Lower lobe of right lung (tissue), 2 donors: ENCODE results near the gene TMEM9B. TPM values are rescaled to one million over a fixed set of nuclear protein-coding genes. Genes with fewer than 3 reads are reported as not detected.

Experiments used
- ATAC-seq, 2 donors: fragments of 200-7000 bp; cut with Tn5 transposase; one replicate each; pipeline ENCODE4 v1.9.1; 2020 to 2022; ENCODE audit warnings: mild to moderate bottlenecking in 2 of 2, moderate library complexity in 2 of 2
- DNase-seq: peaks from one replicate; pipeline ENCODE4 v3.0.0-alpha.2; 2020
- H3K27ac ChIP-seq: fragments of 200-600 bp; one replicate; pipeline ENCODE4 v1.8.0; 2022
- H3K27me3 ChIP-seq: fragments of 200-600 bp; one replicate; pipeline ENCODE4 v1.8.0; 2022; ENCODE audit warnings: low read depth
- H3K36me3 ChIP-seq: fragments of 200-600 bp; one replicate; pipeline ENCODE4 v1.8.0; 2022; ENCODE audit warnings: mild to moderate bottlenecking
- H3K4me1 ChIP-seq: fragments of 200-600 bp; one replicate; pipeline ENCODE4 v1.8.0; 2022
- H3K4me3 ChIP-seq: fragments of 200-600 bp; one replicate; pipeline ENCODE4 v1.8.0; 2022; ENCODE audit warnings: mild to moderate bottlenecking
- H3K9me3 ChIP-seq: fragments of 200-600 bp; one replicate; pipeline ENCODE4 v1.8.0; 2022
- intact Hi-C: fragments of 100-400 bp; cut with DNase I; formaldehyde crosslinking; loops from one replicate; pipeline ENCODE4 v1.11.0; 2022
- total RNA-seq: library from RNA; stranded (reverse); fragmentation: NEBNext Ultra II Directional; extraction: Animal tissue kit (Norgen Biotek cat#: 25700); gene quantifications from one replicate; pipeline ENCODE4 v1.2.1, GENCODE V29; 2021
- TF ChIP-seq, protein P1 (sequence below): fragments of 200-600 bp; IDR thresholded peaks from one replicate; pipeline ENCODE4 v1.8.0; 2022; ENCODE audit warnings: antibody characterized with exemption, mild to moderate bottlenecking
- donor health status: DM: no; HTN: yes; CAD: no; lungs with severe emphysema.

The TMEM9B gene
- total RNA-seq, 1 donor from 2014 or later = 57.7 TPM

DNA sequence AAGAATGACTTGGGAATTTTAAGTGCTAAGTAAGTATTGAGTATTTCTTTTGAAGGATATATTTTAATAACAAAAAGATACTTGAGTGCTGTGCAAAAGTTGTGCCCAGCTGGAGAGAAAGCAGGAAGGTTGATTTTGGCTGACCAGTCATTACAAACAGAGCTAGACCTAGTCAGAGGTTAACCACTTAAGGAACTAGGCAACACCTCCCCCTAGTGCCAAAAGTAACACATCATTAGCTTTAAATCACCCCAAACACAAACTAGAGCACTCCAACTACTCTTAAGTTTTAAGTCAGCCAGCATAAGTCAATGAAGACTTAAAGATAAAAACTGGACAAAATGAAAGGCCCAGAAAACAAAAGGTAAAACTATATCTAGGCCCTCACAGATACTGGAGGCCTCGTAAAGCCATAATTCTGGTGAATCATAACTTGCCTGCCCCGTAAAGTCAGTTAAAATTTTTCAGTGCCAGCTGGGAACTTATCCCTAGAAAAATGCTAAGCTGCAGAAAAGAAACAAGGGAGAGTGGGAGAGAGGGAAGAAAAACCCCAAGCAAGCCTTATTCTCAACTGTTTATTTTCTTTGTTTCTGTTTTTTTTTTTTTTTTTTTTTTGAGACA lies 4.6 kb downstream of the TMEM9B start:
- DNase-seq (no peak), ATAC-seq (peak; percentile 53 to 61)
- peak overlapping the region; percentile 73 for H3K27ac ChIP-seq
- no peaks in the 10 kb centered on the region for H3K9me3 ChIP-seq
- H3K4me1 ChIP-seq = peaks cover 31% of the 10 kb centered on the region
- intact Hi-C loops = no loop called here
- TF ChIP-seq, protein P1, sequence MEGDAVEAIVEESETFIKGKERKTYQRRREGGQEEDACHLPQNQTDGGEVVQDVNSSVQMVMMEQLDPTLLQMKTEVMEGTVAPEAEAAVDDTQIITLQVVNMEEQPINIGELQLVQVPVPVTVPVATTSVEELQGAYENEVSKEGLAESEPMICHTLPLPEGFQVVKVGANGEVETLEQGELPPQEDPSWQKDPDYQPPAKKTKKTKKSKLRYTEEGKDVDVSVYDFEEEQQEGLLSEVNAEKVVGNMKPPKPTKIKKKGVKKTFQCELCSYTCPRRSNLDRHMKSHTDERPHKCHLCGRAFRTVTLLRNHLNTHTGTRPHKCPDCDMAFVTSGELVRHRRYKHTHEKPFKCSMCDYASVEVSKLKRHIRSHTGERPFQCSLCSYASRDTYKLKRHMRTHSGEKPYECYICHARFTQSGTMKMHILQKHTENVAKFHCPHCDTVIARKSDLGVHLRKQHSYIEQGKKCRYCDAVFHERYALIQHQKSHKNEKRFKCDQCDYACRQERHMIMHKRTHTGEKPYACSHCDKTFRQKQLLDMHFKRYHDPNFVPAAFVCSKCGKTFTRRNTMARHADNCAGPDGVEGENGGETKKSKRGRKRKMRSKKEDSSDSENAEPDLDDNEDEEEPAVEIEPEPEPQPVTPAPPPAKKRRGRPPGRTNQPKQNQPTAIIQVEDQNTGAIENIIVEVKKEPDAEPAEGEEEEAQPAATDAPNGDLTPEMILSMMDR = peak; percentile 57
- no peaks in the 10 kb centered on the region for H3K27me3 ChIP-seq
- H3K36me3 ChIP-seq = peaks cover 32% of the 10 kb centered on the region
- H3K4me3 ChIP-seq = peak overlapping the region; percentile 25

- Histone ChIP-seq H3K27me3 (no peaks in the 10 kb centered on the region), H3K27ac (no peak overlapping the region), H3K4me1 (peaks cover 17% of the 10 kb centered on the region), H3K9me3 (no peaks in the 10 kb centered on the region), H3K36me3 (peaks cover 60% of the 10 kb centered on the region), H3K4me3 (no peak overlapping the region)
- intact Hi-C loops = no loop called here
- ATAC-seq = no peak
- TF ChIP-seq, protein P1 = no peak
- no peak for DNase-seq
Observed at GRCh38 chr11:8956860-8957259, 7.4 kb downstream of the TMEM9B start.

- H3K9me3 ChIP-seq = no peaks in the 10 kb centered on the region
- peaks cover 67% of the 10 kb centered on the region for H3K36me3 ChIP-seq
- no peak overlapping the region for H3K27ac ChIP-seq
- ATAC-seq (no peak), DNase-seq (no peak)
- H3K4me3 ChIP-seq = no peak overlapping the region
- intact Hi-C loops = no loop called here
- TF ChIP-seq, protein P1 = no peak
- no peaks in the 10 kb centered on the region for H3K4me1 ChIP-seq
- H3K27me3 ChIP-seq = no peaks in the 10 kb centered on the region
Observed at GRCh38 chr11:8948886-8949285, 15.4 kb downstream of the TMEM9B start.

- Histone ChIP-seq H3K4me3 (no peak overlapping the region), H3K9me3 (no peaks in the 10 kb centered on the region), H3K4me1 (no peaks in the 10 kb centered on the region), H3K27me3 (no peaks in the 10 kb centered on the region), H3K36me3 (peaks cover 53% of the 10 kb centered on the region), H3K27ac (no peak overlapping the region)
- intact Hi-C loops = no loop called here
- DNase-seq = no peak
- TF ChIP-seq, protein P1 = no peak
- ATAC-seq = no peak
Observed at GRCh38 chr11:8947230-8947943, 16.9 kb downstream of the TMEM9B start.

DNA sequence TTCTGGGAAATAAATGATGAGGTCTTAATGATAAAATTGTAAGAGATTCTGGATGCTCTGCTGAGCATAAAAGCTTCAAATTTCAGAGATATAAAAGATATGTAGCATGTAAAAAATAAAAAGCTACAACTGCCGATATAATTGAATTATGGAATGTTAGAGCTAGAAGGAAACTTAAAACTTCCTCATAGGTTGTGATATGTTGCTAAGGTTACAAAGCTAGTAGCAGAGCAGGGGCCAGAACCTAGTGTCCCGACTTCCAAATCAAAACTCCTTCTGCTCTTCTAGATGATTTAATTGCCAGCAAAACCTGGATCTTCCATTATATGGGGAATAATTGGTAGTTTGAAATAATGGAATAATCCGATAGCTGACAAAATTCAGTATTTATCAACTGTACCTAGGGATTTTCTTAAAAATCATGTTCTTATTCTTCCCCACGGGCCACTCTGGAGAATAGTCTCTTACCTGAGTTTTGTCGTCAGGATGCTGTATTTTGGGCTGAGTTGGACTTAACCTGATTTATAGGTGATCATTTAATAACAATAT lies 21.6 kb downstream of the TMEM9B start, which contains the start of gene ASCL3:
ASCL3 (minus strand) TSS at position 499 of the 549 bp plus-strand sequence. CDS start 4,855 bp downstream, outside the sequence.
- Histone ChIP-seq H3K27ac (no peak within 1 kb of the TSS), H3K9me3 (no peaks in the 10 kb centered on the region), H3K4me1 (no peaks in the 10 kb centered on the region), H3K36me3 (peaks cover 9% of the 10 kb centered on the region), H3K27me3 (no peaks in the 10 kb centered on the region), H3K4me3 (no peak within 1 kb of the TSS)
- DNase-seq (no peak), ATAC-seq (no peak)
- intact Hi-C loops = no loop called here
- TF ChIP-seq, protein P1 = no peak
